Endothelial cell of coronary artery (primary cell): ENCODE results near the gene CFAP46. TPM values are rescaled to one million over a fixed set of nuclear protein-coding genes. Genes with fewer than 3 reads are reported as not detected.

Experiments used
- total RNA-seq: library from RNA; depleted of rRNA; stranded (reverse); fragments of >200 nt; gene quantifications from 2 replicates; pipeline ENCODE4 v1.2.3, GENCODE V29; 2014

Gene CFAP46
- 1.1 and 2.3 TPM in 2 replicates for total RNA-seq

GRCh38 chr10:132942101-132943057 lies at the start of gene CFAP46:
Gene CFAP46 (minus strand): TSS chr10:132942570. CDS start chr10:132942484, 86 bp downstream.

GRCh38 chr10:132785723-132786475 lies 156.5 kb downstream of the CFAP46 start, which contains the start of gene NKX6-2:
Gene NKX6-2 (minus strand): TSS chr10:132786147. CDS start chr10:132785948, 199 bp downstream.

Other genes with a start within 250 kb of the CFAP46 start
- under 0.01 TPM in 1 of 2 replicates, not detected in the other for gene NKX6-2, start 156.4 kb downstream of the CFAP46 start, total RNA-seq
- not detected in 2 replicates for gene ADGRA1, start 145.4 kb upstream of the CFAP46 start, total RNA-seq
- gene KNDC1, start 217.6 kb upstream of the CFAP46 start, total RNA-seq: under 0.01 TPM in 1 of 2 replicates, not detected in the other